Measurements from ENCODE around the gene H2BW2.

Gene H2BW2
- long read RNA-seq: 0 reads

GRCh38 chrX:104039689-104040505 is at the start of gene H2BW2:
Gene H2BW2 (plus strand): TSS chrX:104039956. CDS start chrX:104039995, 39 bp downstream.
- Histone ChIP-seq H3K27me3 (ENCODE audit: insufficient read depth, poor library complexity, severe bottlenecking) (no peaks in the 10 kb centered on the region), H3K27ac (replicated peaks) (no peak within 1 kb of the TSS), H3K4me3 (replicated peaks; ENCODE audit: insufficient read depth, low read length) (no peak within 1 kb of the TSS)
- TF ChIP-seq REST (IDR thresholded peaks at IDR 0.05; ENCODE audit: insufficient replicate concordance, low read depth) (no peak), POLR2AphosphoS5 (IDR thresholded peaks at IDR 0.05; ENCODE audit: low read depth) (no peak), SPI1 (IDR thresholded peaks at IDR 0.05; ENCODE audit: borderline replicate concordance, low read depth) (no peak)
- no peak for DNase-seq (ENCODE audit: low read depth in 1 of 2, low spot score in 1 of 2)

- TF ChIP-seq POLR2AphosphoS5 (IDR thresholded peaks at IDR 0.05; ENCODE audit: low read depth): no peak
- Histone ChIP-seq H3K27me3 (ENCODE audit: insufficient read depth, poor library complexity, severe bottlenecking) (no peaks in the 10 kb centered on the region), H3K4me3 (replicated peaks; ENCODE audit: insufficient read depth, low read length) (no peak overlapping the region), H3K27ac (replicated peaks) (no peak overlapping the region)
- DNase-seq (ENCODE audit: low read depth in 1 of 2, low spot score in 1 of 2): no peak
These were observed 40.5 kb upstream of the H2BW2 start for GRCh38 chrX:103999234-103999633.

- no peak for DNase-seq (ENCODE audit: low read depth in 1 of 2, low spot score in 1 of 2)
- Histone ChIP-seq H3K4me3 (replicated peaks; ENCODE audit: insufficient read depth, low read length) (no peak overlapping the region), H3K27me3 (ENCODE audit: insufficient read depth, poor library complexity, severe bottlenecking) (no peaks in the 10 kb centered on the region), H3K27ac (replicated peaks) (no peak overlapping the region)
- TF ChIP-seq CTCF (IDR thresholded peaks at IDR 0.05; ENCODE audit: insufficient read depth, low read length) (no peak), GABPA (IDR thresholded peaks at IDR 0.05; ENCODE audit: low read depth) (no peak), POLR2AphosphoS5 (IDR thresholded peaks at IDR 0.05; ENCODE audit: low read depth) (no peak), SPI1 (IDR thresholded peaks at IDR 0.05; ENCODE audit: borderline replicate concordance, low read depth) (no peak), REST (IDR thresholded peaks at IDR 0.05; ENCODE audit: insufficient replicate concordance, low read depth) (no peak)
These were observed 30.9 kb upstream of the H2BW2 start for GRCh38 chrX:104008831-104009230.

- TF ChIP-seq REST (IDR thresholded peaks at IDR 0.05; ENCODE audit: insufficient replicate concordance, low read depth) (no peak), POLR2AphosphoS5 (IDR thresholded peaks at IDR 0.05; ENCODE audit: low read depth) (no peak), CTCF (IDR thresholded peaks at IDR 0.05; ENCODE audit: insufficient read depth, low read length) (no peak), SPI1 (IDR thresholded peaks at IDR 0.05; ENCODE audit: borderline replicate concordance, low read depth) (no peak), GABPA (IDR thresholded peaks at IDR 0.05; ENCODE audit: low read depth) (no peak)
- no peak overlapping the region for H3K4me3 ChIP-seq (replicated peaks; ENCODE audit: insufficient read depth, low read length)
- no peaks in the 10 kb centered on the region for H3K27me3 ChIP-seq (ENCODE audit: insufficient read depth, poor library complexity, severe bottlenecking)
- no peak for DNase-seq (ENCODE audit: low read depth in 1 of 2, low spot score in 1 of 2)
- no peak overlapping the region for H3K27ac ChIP-seq (replicated peaks)
These were observed 26.6 kb upstream of the H2BW2 start for GRCh38 chrX:104013158-104013557.
